GM21528 (cell line): Measurements from ENCODE around the gene HBD.

Experiments used
- ATAC-seq: cut with Tn5 transposase; IDR thresholded peaks from one replicate; pipeline ENCODE4 v1.9.1; 2021; ENCODE audit warnings: mild to moderate bottlenecking, moderate library complexity; ENCODE audit not compliant: unreplicated experiment, low FRiP score

Gene HBD

GRCh38 chr11:5196731-5197130, 37.6 kb downstream of the HBD start:
- no peak for ATAC-seq

GRCh38 chr11:5196067-5196466, 38.2 kb downstream of the HBD start:
- ATAC-seq: no peak

- ATAC-seq: no peak
Measured at GRCh38 chr11:5192738-5193137, 41.5 kb downstream of the HBD start.

DNA sequence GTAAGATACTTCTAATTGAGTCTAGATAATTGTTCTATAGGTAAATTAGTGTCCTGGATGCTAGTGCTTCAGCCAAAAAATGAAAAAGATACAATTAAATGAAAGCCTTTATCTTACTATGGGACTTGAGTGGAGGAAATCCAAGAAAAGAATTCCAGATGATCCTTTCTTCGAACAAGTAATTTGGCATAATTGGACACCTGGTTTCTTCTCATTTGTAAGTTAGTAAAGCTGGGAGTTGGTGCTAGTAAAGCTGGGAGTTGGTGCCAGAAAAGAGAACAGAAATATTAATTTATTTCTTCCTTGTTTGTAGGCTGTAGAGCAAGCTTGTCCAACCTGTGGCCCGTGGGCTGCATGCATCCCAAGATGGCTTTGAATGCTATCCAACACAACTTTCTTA, 46.1 kb downstream of the HBD start:
- no peak for ATAC-seq
